Hematopoietic multipotent progenitor cell (in vitro differentiated cells): ENCODE results near the gene NCOA3. TPM values are rescaled to one million over a fixed set of nuclear protein-coding genes. Genes with fewer than 3 reads are reported as not detected.

Source experiments
- DNase-seq, 3 donors: peaks; one replicate each; pipeline ENCODE4 v3.0.0-alpha.2; 2011 to 2015; ENCODE audit warnings: low read depth in 2 of 3, low spot score in 2 of 3
- total RNA-seq: library from RNA; depleted of rRNA; stranded (reverse); fragments of >200 nt; gene quantifications from one replicate; pipeline ENCODE4 v1.2.3, GENCODE V29; 2012

Gene NCOA3
- total RNA-seq, 1 donor = 24.8 TPM

DNA sequence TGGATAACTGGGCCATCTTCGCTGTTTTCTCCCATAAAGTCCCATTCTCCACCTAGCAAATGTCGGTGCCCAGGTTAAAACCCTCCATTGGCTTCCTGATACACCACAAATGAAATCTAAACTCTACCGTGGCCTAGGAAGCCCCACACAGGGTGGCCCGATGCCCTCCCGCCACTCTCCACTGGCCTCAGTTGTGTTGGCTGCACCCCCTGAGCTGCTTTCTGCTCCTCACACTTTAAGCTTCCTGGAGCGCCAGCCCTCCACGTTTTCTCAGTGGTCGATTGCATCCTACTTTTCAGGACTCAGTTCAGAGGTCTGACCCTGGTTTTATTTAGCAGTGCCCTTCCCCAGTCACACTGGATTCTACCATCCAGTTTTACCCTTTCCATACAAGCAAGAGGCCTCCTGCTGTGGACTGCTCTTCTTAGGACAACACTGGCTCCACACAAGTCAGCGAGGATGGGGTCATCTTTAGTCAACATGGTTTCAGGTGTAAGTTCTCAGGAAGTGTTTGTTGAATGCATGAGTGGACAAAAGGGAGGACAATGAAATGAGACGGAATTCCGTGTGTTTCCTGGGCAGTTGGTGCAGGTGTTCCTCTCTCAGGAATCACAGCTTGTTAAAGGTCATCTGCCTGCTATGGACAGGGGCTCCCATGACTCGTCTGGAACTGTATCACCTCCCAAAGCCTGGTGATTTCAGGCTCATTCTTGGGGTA lies 159.5 kb downstream of the NCOA3 start:
- DNase-seq = no peak

DNA sequence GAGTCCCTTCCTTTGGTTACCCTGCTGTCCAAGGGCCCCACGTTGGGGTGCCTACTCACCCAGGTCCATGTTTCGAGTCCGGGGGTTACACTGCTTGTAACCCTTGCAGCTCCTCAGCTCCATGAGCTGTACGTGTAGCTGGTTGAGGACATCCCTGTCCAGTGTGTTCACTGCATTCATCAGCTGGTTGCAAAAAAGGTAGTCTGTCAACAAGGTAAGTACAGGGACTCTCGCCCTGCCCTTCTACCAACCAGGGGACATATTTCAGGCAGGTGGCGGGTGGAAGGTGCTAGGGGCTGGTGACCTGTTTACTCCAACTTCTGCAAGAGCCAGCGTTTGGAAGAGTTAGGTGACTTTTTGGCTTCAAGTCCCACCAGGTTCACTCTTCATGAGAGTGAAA lies 160.0 kb downstream of the NCOA3 start:
- DNase-seq = no peak

DNA sequence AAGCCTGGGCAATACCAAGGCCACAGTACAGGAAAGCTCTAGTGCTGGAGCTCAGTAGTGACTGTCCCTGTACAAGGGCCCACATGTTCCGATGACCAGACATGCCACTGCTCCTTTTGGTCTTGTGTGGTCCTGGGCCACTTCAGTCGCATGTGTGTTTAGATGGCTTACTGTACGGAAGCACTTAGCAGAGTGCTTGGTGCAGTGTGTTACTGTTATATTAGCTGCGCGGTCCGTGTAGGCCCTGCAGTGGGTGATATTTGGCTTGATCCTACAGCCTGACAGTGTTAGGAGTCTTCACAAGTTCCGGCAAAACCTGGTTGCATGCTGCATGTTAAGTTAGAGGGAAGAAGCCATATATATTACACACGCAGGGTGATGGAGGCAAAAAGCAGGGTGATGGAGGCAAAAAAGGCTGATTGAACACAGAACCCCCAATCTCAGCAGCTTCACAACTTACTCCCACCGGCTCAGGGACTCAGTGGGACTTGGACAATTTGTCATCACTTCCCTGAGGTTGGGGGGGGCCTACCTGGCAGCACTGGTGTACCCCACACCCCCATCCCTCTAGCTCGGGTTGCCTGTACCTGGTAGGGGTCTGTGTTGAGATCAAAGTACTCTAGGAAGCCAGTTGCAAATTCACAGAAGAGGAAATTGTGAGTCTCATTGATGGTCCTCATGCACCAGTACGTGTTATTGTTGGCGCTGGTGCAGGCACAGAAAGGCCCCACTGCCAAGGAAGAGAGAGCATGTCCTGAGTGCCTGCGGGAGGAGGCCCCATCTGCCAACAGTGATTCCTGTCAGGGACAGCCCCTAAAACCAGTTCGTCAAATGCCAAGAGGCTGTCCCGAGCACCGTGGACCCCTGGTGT lies 161.0 kb downstream of the NCOA3 start:
- DNase-seq = no peak

DNA sequence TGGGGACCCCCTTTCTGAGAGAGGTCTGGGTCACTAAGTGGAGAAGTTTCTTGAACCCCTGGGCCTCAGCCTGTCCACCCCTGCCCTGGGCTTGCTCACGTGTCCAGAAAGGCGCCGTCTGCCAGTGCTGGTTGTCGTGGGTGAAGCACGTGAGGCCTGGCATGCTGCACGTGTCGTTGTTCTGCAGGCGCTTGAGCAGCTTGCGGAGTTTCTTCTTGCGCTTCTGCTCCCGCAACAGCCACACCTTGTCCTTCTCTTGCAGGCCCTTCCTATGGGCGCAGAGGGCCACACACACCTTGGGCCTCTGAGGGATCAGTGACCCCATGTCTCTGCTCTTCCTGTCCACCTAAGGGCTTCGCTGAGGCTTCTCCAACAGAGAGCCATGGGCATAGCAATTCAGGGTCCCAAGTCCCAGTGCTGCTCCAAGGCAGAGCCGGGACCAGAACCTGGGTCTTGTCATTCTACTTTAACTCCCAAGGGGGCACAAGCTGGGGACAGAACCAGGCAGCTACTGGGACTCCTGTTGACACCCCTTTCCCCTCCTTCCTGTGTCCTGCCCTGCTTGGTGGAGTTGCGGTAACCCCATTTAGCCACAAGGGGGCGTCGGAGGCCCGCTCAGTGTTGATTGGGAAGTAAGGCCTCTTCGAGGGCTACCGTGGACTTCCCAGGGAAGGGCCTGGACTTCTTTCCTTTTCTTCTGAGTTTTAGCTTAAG lies 161.8 kb downstream of the NCOA3 start:
- DNase-seq = peak; percentile 51 to 78 (median 63)

DNA sequence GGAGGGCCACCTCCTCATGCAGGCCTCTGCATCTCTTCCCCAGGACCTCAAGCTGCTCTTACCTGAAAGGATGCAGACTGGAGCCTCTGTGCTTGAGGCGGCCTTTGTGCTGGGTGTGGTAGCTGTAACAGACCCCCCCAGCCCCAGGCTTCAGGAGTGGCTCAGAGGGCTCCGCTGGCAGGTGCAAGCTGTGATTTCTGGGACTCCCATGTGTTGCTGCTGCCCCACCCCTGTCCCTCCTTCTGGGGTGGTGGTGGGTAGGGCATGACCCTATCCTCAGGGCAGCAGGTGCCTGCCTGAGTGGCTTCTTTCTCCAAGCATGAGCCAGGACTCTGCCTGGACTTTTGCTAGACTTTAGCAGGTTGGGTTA lies 162.4 kb downstream of the NCOA3 start:
- no peak for DNase-seq

DNA sequence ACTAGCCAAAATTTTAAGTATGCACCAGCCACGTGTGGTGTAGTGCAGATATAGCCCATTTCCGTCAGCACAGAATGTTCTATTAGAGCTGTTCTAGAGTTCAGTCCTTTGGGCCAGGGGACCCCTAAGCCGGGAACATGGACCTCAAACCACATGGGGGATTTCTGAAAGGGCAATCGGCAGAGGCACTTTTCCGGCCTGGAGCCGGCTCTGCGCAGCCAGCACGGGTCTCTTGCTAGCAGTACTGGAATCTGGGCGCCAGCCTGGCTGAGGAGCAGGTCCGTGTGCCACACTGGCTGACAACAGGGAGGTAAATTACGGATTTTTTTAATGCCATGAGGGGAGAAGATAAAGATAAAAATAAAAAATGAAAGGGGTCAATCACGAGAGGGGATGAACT lies 163.1 kb downstream of the NCOA3 start:
- no peak for DNase-seq

DNA sequence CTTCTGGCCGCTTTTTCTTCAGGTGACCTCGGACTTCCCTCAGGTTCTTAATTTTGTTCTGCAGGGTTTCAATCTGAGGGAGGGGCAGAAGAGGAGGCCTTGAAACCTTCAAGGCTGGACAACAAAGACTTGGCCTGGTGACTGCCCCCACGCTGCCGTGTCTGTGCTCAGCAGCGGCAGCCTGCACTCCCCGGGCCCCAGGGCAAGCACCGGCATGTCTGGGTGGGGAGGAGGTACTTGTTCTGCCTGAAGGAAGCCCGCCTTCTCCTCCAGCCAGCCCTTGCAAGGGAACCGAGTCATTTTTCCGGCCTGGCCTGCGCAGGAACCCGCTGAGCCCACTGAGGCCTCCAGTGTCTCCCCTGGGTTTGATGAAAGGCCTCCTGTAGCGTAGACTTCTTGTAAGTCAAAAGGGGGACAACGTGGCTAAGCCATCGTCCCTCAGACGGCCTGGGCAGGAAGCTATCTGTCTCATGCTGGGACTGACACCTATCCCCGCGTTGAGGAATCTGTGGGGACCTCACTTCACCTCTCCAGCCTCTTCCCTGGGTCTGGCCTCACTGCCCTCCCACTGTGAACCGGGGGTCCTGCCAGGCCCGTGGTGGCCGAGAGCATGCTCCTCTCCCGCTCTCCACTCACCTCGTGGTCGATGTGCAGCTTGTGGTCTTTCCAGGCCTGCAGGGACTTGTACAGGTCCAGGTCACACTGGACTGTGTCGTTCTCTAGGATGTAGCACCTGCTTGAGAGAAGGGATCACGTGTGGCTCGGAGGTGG lies 163.7 kb downstream of the NCOA3 start:
- no peak for DNase-seq

DNA sequence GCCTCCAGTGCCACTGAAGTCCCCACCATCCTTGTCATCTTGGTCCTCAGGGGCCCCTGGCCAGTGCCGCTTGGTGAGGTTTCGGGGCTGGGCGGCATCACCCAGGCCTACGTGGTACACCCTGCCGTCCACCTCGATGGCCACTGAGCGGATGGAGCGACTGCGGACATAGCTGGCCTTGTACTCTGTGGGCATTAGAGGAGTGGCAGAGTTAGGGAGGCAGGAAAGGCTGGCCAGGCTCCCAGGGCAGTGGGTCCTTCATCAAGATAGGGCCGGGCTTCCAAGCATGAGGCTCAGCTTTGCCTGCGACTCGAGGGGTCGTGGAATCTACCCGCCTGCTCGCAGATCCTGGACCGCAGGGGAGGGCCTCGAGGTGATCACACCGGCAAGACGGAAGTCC lies 164.6 kb downstream of the NCOA3 start:
- DNase-seq = no peak

DNA sequence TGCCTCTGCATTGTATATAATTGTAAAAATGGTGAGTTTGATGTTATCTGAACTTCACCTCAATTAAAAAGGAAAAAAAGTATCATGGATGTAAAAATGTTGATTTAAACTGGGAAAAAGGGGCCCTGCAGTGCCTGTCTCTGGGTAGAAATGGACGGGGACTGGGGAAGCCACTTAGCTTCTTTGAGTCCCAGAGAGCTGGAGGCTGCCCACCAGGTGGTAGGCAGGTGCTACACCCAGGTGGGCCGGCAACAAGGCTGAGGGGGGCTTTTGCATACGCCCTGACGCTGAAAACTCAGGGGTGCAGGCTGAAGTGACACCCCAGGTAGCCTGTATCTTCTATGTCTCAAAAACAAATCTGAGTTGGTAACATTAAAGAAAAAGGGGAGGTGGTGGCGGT lies 165.4 kb downstream of the NCOA3 start:
- no peak for DNase-seq

DNA sequence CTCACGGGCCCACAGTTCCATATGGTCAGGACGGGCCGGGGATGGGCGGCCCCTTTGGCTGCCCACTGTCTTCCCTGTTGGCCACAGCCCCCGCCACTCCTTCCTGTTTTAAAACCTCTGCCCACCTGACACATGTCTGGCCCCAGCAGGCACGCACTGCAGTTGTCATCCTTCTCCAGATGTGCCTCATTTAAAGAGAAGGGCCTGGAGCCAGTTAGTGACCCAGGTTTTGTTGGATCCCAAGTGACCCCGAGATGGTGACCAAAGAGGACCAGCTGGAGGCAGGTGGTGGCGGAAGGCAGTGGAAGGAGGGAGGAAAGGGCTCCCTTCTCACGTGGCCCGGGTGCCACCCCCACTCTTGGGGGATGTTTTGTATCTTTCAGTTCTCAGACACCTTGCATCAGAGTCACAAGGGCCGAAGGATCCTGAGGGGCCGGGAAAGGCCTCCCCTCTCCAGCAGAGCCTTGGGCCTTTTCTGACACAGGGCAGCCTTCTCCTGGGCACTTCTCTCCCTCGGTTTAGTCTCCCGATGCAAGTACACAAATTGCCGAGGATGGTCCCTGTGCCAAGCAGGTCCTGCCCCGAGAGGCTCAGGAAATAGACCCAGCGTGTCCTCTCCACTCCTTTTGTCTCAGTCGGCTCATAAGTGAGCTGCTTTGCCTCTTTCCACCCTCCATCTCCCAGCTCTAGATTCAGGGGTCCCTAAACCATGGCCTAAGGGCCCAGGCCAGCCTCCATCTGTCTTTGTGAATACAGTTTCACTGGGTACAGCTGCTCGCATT lies 166.0 kb downstream of the NCOA3 start:
- DNase-seq = peak in 2 of 3 donors; percentile 5 to 45

DNA sequence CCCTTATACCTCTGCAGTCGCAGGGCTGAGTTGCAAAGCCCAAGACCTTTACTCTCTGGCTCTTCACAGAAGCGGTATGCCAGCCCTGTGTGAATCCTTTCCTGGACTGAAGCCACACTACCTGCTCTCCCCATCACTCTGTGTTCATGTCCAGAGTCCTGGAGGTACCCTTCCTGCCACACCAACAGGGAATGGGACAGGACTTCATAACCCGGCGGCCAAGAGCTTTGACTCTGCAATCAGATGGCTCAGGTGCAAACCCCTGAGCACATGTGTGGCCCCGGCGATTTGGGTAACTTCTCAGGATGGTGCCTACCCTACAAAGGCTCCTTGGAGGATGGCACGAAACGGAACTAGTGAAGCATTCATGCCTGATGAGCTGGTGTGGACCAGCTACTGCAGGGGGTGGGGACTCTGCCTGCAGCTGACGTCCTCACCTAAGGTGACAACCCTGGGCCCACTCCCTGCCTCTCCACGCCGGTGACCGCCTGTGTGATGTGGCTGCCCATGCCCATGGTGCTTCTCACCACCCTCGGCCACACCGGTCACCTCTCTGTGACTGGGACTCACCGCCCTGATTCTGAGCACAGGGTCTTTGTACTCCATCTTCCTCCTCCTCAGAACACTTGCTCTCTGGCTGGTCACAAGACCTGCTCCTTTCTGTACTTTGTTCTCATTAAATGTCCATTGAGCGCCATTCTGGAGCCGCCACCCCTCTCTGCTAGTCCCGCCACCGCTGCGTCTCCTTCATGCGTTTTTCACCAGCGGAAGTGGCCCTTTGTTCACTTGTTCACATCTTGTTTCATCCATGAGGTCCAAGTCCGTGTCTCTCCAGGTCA lies 166.8 kb downstream of the NCOA3 start:
- DNase-seq = no peak

DNA sequence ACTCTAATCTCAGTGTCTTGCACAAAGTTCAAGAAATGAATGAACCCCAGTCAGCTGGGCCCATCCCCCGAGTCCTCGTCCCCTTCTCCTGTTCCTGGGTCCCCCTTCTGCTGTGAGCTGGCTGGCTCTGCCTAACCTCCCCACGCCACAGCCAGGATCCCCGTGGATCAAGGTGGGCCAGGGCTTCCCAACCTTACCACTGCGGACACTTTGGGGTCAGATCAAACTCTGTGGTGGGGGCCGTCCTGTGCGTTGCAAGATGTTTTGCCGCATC lies 167.4 kb downstream of the NCOA3 start:
- no peak for DNase-seq

DNA sequence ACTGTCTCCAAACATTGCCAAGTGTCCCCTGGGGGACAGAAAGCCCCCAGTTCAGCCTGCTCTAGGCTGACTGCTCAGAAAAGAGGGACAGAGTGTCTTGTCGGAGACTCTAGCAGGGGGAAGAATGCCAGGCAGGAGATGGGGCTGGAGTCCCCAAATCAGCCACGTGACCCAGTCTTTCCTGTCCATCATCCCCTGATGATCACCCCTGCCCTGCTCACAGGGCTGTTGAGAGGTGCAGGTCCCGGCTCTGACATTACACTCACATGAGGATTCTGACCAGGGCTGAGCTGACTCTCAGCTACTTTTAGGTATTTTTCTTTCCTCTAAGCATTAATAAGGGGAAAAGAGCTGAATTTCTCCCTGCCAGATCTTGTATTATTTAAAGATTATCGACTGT lies 167.8 kb downstream of the NCOA3 start:
- no peak for DNase-seq

DNA sequence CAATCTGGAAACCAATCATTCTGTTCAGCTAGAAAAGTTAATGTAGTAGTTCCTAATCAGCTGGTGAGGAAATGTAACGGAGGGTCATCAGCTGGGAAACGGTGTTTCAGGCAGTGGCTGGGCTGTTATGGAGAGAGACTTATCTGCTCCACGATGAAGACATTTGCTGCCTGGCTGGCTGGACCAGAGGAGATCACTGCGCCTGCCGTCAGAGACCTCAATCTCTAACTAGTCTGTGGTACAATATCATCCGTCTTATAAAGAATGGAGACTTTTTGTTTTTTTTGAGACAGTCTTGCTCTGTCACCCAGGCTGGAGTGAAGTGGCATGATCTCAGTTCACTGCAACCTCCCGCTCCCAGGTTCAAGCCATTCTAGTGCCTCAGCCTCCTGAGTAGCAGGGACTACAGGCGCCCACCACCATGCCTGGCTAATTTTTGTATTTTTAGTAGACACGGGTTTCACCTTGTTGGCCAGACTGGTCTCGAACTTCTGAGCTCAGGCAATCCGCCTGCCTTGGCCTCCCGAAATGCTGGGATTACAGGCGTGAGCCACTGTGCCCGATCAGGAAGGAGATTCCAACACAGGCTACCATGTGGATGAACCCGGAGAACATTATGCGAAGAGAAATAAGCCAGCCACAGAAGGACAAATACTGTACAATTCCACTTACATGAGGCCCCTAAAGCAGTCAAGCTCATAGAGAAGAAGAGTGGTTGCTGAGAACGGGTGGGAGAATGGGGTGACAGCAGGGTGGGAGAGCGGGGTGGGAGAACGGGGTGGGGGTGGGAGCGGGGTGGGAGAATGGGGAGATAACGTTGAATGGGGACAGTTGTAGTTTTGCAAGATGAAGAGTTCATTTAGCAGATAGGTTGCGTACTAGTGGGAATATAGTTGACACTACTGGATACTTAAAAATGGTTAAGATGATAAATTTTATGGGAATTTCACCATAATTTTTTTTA lies 168.5 kb downstream of the NCOA3 start:
- DNase-seq = no peak

DNA sequence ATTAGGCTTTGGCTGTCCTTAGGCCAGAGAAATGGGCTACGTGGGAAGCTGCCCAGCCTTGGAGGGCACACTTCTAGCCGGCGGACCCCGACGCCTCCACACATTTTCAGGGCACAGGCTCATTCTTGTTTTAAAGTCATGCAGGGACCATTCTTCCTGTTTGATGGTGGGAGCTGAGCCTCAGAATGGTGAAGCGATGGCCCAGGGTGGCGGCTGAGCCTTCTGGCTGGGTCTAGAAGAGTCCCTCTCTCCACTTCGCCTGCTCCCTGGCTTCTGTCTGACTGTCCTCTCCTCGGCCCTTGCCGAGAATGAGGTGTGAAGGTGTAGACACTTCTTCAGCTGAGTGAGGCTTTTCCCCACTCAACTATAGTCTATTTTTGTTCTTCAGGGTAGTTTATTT lies 169.2 kb downstream of the NCOA3 start:
- no peak for DNase-seq

DNA sequence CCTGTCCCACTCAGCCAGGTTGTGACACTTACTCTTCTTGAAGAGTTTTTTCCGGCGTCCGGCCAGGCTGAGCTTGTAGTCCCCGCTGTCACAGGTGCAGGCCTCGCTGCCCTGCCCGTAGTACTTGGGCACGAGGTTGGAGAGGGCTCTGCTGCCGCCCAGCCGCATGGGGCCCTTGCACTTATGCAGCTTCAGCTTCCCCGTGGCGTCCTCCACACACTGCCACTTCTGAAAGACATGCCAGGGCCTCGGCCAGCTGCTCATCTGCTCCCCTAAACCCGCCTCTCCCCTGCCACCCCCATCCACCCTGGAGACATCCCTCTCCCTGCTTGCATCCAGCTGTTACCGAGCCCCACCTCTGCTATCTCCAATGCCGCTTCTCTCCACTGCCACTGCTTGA lies 170.5 kb downstream of the NCOA3 start:
- DNase-seq = no peak

DNA sequence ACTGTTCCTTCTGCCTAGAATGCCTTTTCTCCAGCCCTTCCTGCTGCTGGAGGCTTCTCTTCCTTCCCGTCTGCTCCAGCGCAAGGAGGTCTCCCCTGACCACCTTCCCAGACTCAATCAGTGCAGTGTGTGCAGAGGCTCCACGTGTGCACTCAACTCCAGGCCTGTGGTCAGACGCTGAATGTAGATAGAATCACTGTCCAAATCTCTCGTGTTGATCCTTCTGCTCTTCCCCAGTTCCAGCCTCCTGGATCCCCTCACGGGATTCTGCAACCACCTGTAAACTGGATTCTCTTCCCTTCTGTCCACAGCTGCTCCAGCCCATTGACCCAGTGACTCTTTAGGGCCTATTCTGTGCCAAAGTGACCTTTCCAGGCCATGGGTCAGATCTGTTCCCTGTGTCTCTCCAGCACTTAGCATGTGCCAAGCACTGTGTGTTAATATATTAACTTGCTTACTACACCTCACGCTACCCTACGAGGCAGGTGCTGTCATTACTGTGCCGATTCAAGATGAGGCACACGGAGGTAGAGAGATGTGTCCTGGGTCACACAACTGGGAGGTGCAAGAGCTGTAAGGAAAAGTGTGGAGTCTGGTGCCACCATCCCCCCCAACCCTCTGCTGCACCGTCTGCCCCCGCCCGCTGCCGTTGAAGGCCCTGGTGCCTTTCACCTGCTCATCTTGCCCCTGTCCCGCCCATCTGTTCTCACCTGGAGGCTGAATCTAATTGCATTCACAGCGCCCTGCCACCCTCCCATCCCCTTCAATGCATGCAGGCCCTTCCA lies 171.4 kb downstream of the NCOA3 start:
- DNase-seq = no peak

DNA sequence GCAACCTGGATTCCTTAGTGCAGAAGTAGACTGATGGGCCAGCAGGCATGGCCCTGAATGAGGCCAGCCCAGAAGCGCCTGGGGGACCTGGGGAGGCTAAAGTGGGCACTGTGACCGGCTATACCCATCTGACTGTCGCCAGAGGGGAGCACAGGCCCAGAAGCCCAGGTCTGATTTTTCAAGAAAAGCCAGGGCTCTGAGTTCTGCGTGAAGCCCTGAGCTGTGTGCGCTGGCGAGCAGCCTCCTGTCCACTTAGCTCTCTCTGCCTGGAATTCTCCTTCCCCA lies 171.9 kb downstream of the NCOA3 start:
- DNase-seq = no peak
